Endothelial cell of umbilical vein (primary cell): ENCODE data around the gene ARHGDIA.

Experiments used
- EZH2 ChIP-seq: IDR thresholded peaks from 2 replicates; pipeline ENCODE4 v1.6.1; 2012; ENCODE audit warnings: borderline replicate concordance, low read depth, mild to moderate bottlenecking, moderate library complexity, low read length, inconsistent platforms; ENCODE audit not compliant: severe bottlenecking
- TF ChIP-seq, protein P1 (sequence below): IDR thresholded peaks from 2 replicates; pipeline ENCODE4 v1.6.1; 2011; ENCODE audit not compliant: insufficient read depth, insufficient read length
- TF ChIP-seq, protein P2 (sequence below), 2 donors: IDR thresholded peaks; 1 replicate in 1 of 2; 2 replicates in 1 of 2; pipeline ENCODE4 v1.5.1; 2011; ENCODE audit warnings: low read length in 2 of 2, mild to moderate bottlenecking in 2 of 2, moderate library complexity in 2 of 2, control low read depth in 1 of 2, inconsistent platforms in 1 of 2, low read depth in 1 of 2; ENCODE audit not compliant: insufficient read depth in 1 of 2; ENCODE audit errors: extremely low read depth in 1 of 2

DNA sequence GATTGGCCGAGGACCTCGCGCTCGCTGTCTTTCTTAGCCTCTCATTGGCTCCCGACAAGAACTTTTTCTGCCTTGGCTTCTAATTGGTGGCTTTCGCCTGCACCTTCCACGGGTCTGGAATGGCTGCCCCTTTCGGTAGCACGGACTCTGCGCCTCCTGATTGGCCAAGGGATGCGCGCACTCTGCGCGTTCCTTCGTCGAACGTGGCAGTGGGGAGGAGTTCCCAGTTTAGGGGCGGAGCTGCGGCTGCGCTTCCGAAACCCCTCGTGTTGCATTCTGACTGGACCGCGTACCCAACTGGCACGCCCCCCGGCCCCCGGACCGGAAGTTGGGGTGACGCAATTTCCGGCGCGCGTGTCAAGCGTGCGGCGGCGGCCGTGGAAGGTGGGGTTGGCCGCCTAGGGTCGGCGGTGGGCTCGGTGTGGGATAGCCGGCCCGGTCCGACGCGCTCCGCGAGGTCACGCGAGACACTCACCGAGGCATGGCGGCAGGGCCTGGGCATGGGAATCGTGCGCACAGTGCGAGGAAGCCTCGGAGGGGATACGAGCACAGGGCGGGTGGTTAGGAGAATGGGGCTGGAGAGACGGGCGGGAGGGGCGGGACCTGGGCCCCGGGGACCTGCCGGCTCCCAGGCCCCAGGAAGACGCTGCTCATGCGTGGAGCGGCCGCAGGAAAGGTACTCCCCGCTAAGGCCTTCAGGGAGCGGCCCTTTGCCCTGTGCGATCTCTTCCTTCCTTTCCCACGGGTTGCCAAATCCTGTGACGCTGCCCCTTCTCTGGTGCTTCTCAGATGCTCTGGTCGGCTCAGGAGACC lies 10.2 kb downstream of the ARHGDIA start:
- TF ChIP-seq, protein P1, sequence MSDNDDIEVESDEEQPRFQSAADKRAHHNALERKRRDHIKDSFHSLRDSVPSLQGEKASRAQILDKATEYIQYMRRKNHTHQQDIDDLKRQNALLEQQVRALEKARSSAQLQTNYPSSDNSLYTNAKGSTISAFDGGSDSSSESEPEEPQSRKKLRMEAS: no peak
- peak; percentile 100 for TF ChIP-seq EZH2
- TF ChIP-seq, protein P2, sequence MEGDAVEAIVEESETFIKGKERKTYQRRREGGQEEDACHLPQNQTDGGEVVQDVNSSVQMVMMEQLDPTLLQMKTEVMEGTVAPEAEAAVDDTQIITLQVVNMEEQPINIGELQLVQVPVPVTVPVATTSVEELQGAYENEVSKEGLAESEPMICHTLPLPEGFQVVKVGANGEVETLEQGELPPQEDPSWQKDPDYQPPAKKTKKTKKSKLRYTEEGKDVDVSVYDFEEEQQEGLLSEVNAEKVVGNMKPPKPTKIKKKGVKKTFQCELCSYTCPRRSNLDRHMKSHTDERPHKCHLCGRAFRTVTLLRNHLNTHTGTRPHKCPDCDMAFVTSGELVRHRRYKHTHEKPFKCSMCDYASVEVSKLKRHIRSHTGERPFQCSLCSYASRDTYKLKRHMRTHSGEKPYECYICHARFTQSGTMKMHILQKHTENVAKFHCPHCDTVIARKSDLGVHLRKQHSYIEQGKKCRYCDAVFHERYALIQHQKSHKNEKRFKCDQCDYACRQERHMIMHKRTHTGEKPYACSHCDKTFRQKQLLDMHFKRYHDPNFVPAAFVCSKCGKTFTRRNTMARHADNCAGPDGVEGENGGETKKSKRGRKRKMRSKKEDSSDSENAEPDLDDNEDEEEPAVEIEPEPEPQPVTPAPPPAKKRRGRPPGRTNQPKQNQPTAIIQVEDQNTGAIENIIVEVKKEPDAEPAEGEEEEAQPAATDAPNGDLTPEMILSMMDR (IDR thresholded peaks at IDR 0.05; ENCODE audit: extremely low read depth in 1 of 2, insufficient read depth in 1 of 2, low read depth in 1 of 2, low read length in 2 of 2): no peak
